Caco-2 (cell line): ENCODE measurements around the gene ADRA2B. TPM values are rescaled to one million over a fixed set of nuclear protein-coding genes. Genes with fewer than 3 reads are reported as not detected.

Experiments
- BruUV-seq: library from RNA; stranded (reverse); fragments of 400-500 nt; replicated peaks from 2 replicates; lab custom pipeline; 2021; lab: Mats Ljungman, UMichigan
- CTCF ChIA-PET: fragments of 300-600 bp; sonication (Branson Sonifier 250); formaldehyde crosslinking; loops from one replicate; lab custom pipeline; 2022; ENCODE audit warnings: antibody characterized with exemption; lab: Charles Lee
- POLR2A ChIA-PET: fragments of 300-600 bp; sonication (Branson Sonifier 250); formaldehyde crosslinking; loops from one replicate; lab custom pipeline; 2022; ENCODE audit warnings: antibody characterized with exemption; lab: Charles Lee
- DNase-seq, 2 experiments: peaks; one replicate each; pipeline versions ENCODE4 v3.0.0 to v3.0.0-alpha.2; 2020 to 2022
- H3K27me3 ChIP-seq: replicated peaks from 2 replicates; pipeline ENCODE4 v1.6.0; 2011; ENCODE audit warnings: low read length; ENCODE audit not compliant: control insufficient read depth, insufficient read depth
- H3K36me3 ChIP-seq: 2 replicates; pipeline ENCODE4 v1.5.1; 2011; ENCODE audit warnings: low read length; ENCODE audit not compliant: control insufficient read depth, insufficient read depth
- H3K4me1 ChIP-seq: fragments of 250-450 bp; sonication (Bioruptor Pico); 2 replicates; pipeline ENCODE4 v1.5.1; 2020; ENCODE audit warnings: mild to moderate bottlenecking
- H3K4me3 ChIP-seq: 2 replicates; pipeline ENCODE4 v1.5.1; 2011; ENCODE audit warnings: low read depth, mild to moderate bottlenecking, control low read depth, low read length
- H3K9me3 ChIP-seq: fragments of 250-450 bp; sonication (Bioruptor Pico); 2 replicates; pipeline ENCODE4 v1.5.1; 2020; ENCODE audit warnings: mild to moderate bottlenecking, moderate library complexity
- H3K27ac Mint-ChIP-seq: one replicate; pipeline ENCODE4 v1.8.0; 2022; ENCODE audit warnings: mixed read lengths; ENCODE audit not compliant: unreplicated experiment
- H3K27me3 Mint-ChIP-seq: one replicate; pipeline ENCODE4 v1.8.0; 2022; ENCODE audit warnings: mixed read lengths; ENCODE audit not compliant: insufficient read depth, unreplicated experiment
- H3K36me3 Mint-ChIP-seq: one replicate; pipeline ENCODE4 v1.8.0; 2022; ENCODE audit warnings: mild to moderate bottlenecking, mixed read lengths; ENCODE audit not compliant: insufficient read depth, unreplicated experiment
- H3K4me1 Mint-ChIP-seq: one replicate; pipeline ENCODE4 v1.8.0; 2022; ENCODE audit warnings: low read depth, mixed read lengths; ENCODE audit not compliant: unreplicated experiment
- H3K4me3 Mint-ChIP-seq: one replicate; pipeline ENCODE4 v1.8.0; 2022; ENCODE audit warnings: mild to moderate bottlenecking, moderate library complexity, mixed read lengths; ENCODE audit not compliant: unreplicated experiment
- H3K9me3 Mint-ChIP-seq: one replicate; pipeline ENCODE4 v1.8.0; 2022; ENCODE audit warnings: mixed read lengths; ENCODE audit not compliant: unreplicated experiment
- CTCF ChIP-seq, 2 experiments: fragments of 200-600 bp in 1 of 2; IDR thresholded peaks; 1 replicate in 1 of 2; 2 replicates in 1 of 2; pipeline versions ENCODE4 v1.5.1 to v1.8.0; 2011 to 2022; ENCODE audit warnings: antibody characterized with exemption in 1 of 2, control low read depth in 1 of 2, inconsistent platforms in 1 of 2, low read depth in 1 of 2, low read length in 1 of 2, mild to moderate bottlenecking in 1 of 2, moderate library complexity in 1 of 2; ENCODE audit not compliant: insufficient read depth in 1 of 2, severe bottlenecking in 1 of 2, unreplicated experiment in 1 of 2
- intact Hi-C: fragments of 100-400 bp; cut with micrococcal nuclease; formaldehyde crosslinking; loops from one replicate; pipeline ENCODE4 v1.10.0; 2022; ENCODE audit not compliant: unreplicated experiment
- total RNA-seq: library from RNA; stranded (reverse); gene quantifications from 2 replicates; pipeline ENCODE4 v1.2.3, GENCODE V29; 2022

The ADRA2B gene
- total RNA-seq, 1 experiment from 2014 or later = 0.20 TPM

DNA sequence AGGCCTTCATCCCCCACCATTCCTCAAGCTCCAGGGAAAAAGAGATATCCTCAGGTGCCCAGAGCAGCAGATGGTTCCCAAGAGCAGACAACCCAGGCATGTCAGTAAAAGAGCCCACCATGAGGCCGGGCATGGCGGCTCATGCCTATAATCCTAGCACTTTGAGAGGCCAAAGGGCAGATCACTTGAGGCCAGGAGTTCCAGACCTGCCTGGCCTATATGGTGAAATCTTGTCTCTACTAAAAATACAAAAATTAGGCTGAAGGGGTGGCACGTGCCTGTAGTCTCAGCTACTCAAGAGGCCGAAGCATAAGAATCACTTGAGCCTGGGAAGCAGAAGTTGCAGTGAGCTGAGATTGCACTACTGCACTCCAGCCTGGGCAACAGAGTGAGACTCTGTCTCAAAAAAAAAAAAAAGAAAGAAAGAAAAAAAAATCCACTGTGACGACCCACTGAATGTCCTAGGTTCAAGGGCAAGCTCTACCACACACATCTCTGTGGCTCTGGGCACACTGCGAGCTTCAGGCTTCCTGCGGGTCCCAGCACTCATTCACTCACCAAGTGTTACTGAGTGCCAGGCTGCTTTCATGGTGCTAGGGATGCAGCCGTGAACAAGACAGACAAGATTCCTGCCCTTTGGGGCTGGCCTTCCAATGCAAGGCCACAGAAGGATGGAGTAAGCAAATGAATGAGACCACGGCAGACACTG is 35.4 kb upstream of the ADRA2B start:
- no peak for TF ChIP-seq CTCF (IDR thresholded peaks at IDR 0.05; ENCODE audit: insufficient read depth in 1 of 2, low read depth in 1 of 2, low read length in 1 of 2, severe bottlenecking in 1 of 2, unreplicated experiment in 1 of 2)
- no peaks in the 10 kb centered on the region for H3K27me3 Mint-ChIP-seq
- no peak for DNase-seq
- Histone ChIP-seq H3K36me3 (no peaks in the 10 kb centered on the region), H3K4me1 (no peaks in the 10 kb centered on the region), H3K9me3 (no peaks in the 10 kb centered on the region), H3K27me3 (no peaks in the 10 kb centered on the region), H3K4me3 (no peak overlapping the region)
- ChIA-PET POLR2A (interaction anchor here (0.5 kb wide), 1 partner anchor 57 kb away, joined by 3 read pairs; the partner anchor contains the start of gene STARD7), CTCF (interaction anchor here (2.1 kb wide), 1 partner anchor 23 kb away, joined by 6 read pairs; no protein-coding TSS in a partner anchor)
- BruUV-seq = no TSS peak
- no peaks in the 10 kb centered on the region for H3K4me1 Mint-ChIP-seq
- no peak overlapping the region for H3K4me3 Mint-ChIP-seq
- no peak overlapping the region for H3K27ac Mint-ChIP-seq
- intact Hi-C loops = no loop called here
- H3K9me3 Mint-ChIP-seq = no peaks in the 10 kb centered on the region
- no peaks in the 10 kb centered on the region for H3K36me3 Mint-ChIP-seq

- H3K27me3 Mint-ChIP-seq = no peaks in the 10 kb centered on the region
- H3K9me3 ChIP-seq = no peaks in the 10 kb centered on the region
- H3K36me3 Mint-ChIP-seq = no peaks in the 10 kb centered on the region
- no peaks in the 10 kb centered on the region for H3K27me3 ChIP-seq
- no peaks in the 10 kb centered on the region for H3K9me3 Mint-ChIP-seq
- no peaks in the 10 kb centered on the region for H3K36me3 ChIP-seq
- no peak for DNase-seq
- H3K4me3 Mint-ChIP-seq = no peak overlapping the region
- TF ChIP-seq CTCF (IDR thresholded peaks at IDR 0.05; ENCODE audit: insufficient read depth in 1 of 2, low read depth in 1 of 2, low read length in 1 of 2, severe bottlenecking in 1 of 2, unreplicated experiment in 1 of 2) = no peak
- BruUV-seq = no TSS peak
- intact Hi-C loops = no loop called here
- H3K4me3 ChIP-seq = no peak overlapping the region
- H3K27ac Mint-ChIP-seq = no peak overlapping the region
- ChIA-PET CTCF (interaction anchor here (0.7 to 2.1 kb wide), 2 partner anchors 12 to 23 kb away, joined by 3 to 6 read pairs; partner anchors contain the start of gene ASTL), POLR2A (interaction anchor here (0.7 kb wide), 1 partner anchor 58 kb away, joined by 3 read pairs; the partner anchor contains the start of gene STARD7)
- no peaks in the 10 kb centered on the region for H3K4me1 Mint-ChIP-seq
- H3K4me1 ChIP-seq = peaks cover 3% of the 10 kb centered on the region
These were observed 34.6 kb upstream of the ADRA2B start for GRCh38 chr2:96150791-96151594.

- CTCF ChIA-PET = interaction anchor here (0.7 to 2.1 kb wide), 2 partner anchors 12 to 24 kb away, joined by 3 to 6 read pairs; partner anchors contain the start of gene ASTL
- intact Hi-C loops = no loop called here
- H3K4me1 ChIP-seq = peaks cover 8% of the 10 kb centered on the region
- no peak overlapping the region for H3K4me3 ChIP-seq
- Mint-ChIP-seq H3K27me3 (no peaks in the 10 kb centered on the region), H3K36me3 (no peaks in the 10 kb centered on the region), H3K27ac (no peak overlapping the region), H3K4me3 (no peak overlapping the region), H3K4me1 (no peaks in the 10 kb centered on the region), H3K9me3 (no peaks in the 10 kb centered on the region)
- no peaks in the 10 kb centered on the region for H3K27me3 ChIP-seq
- H3K36me3 ChIP-seq = no peaks in the 10 kb centered on the region
- DNase-seq = no peak
- no TSS peak for BruUV-seq
- no peaks in the 10 kb centered on the region for H3K9me3 ChIP-seq
- POLR2A ChIA-PET = interaction anchor here (0.7 kb wide), 1 partner anchor 59 kb away, joined by 3 read pairs; the partner anchor contains the start of gene STARD7
- TF ChIP-seq CTCF (IDR thresholded peaks at IDR 0.05; ENCODE audit: insufficient read depth in 1 of 2, low read depth in 1 of 2, low read length in 1 of 2, severe bottlenecking in 1 of 2, unreplicated experiment in 1 of 2) = no peak
These were observed 33.8 kb upstream of the ADRA2B start for GRCh38 chr2:96150007-96150640.
